GM18870 (cell line): ENCODE data around the gene ID1.
"Not testable (repeated sequence)": the region's sequence is repeated elsewhere in the genome, so short reads cannot be mapped to it uniquely, and the experiment has no call there.

Source experiments
- ATAC-seq: cut with Tn5 transposase; IDR thresholded peaks from one replicate; pipeline ENCODE4 v1.9.1; 2021; ENCODE audit warnings: moderate library complexity; ENCODE audit not compliant: unreplicated experiment

Gene ID1

GRCh38 chr20:31596831-31597480 lies 8.1 kb upstream of the ID1 start:
- no peak for ATAC-seq

DNA sequence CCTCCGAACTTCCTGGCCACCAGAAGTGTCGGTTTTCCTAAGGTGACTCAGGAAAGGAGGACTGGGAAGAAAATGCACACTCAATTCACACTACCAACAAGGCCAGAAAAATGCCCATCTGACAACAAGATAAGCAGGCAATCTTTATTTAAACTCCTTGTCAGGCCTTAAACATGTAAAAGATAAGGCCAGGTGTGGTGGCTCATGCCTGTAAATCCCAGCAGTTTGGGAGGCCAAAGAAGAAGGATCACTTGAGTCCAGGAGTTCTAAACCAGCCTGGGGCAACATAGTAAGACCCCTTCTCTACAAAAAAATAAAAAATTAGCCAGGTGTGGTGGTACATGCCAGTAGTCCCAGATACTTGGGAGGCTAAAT lies 7.6 kb upstream of the ID1 start:
- no peak for ATAC-seq

DNA sequence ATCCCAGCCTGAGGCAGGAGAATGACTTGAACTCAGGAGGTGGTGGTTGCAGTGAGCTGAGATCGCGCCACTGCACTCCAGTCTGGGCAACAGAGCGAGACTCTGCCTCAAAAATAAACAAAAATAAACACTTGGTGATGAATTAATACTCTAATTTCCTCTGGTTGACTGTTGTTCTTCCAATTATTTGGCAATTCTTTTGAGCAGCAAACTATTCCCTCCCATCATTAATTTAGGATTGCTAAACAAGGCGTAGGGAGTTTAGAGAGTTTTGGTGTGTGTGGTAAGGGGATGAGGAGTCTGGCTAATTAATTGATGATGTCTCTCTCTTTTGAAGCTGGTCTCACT lies 2.7 kb upstream of the ID1 start:
- no peak for ATAC-seq

GRCh38 chr20:31602779-31603441 lies 2.2 kb upstream of the ID1 start:
- ATAC-seq, result peak; percentile 84

GRCh38 chr20:31603822-31604566 lies 1.1 kb upstream of the ID1 start:
- ATAC-seq, result no peak

- ATAC-seq, result no peak
Observed at GRCh38 chr20:31604567-31605030, 490 bp upstream of the ID1 start.

DNA sequence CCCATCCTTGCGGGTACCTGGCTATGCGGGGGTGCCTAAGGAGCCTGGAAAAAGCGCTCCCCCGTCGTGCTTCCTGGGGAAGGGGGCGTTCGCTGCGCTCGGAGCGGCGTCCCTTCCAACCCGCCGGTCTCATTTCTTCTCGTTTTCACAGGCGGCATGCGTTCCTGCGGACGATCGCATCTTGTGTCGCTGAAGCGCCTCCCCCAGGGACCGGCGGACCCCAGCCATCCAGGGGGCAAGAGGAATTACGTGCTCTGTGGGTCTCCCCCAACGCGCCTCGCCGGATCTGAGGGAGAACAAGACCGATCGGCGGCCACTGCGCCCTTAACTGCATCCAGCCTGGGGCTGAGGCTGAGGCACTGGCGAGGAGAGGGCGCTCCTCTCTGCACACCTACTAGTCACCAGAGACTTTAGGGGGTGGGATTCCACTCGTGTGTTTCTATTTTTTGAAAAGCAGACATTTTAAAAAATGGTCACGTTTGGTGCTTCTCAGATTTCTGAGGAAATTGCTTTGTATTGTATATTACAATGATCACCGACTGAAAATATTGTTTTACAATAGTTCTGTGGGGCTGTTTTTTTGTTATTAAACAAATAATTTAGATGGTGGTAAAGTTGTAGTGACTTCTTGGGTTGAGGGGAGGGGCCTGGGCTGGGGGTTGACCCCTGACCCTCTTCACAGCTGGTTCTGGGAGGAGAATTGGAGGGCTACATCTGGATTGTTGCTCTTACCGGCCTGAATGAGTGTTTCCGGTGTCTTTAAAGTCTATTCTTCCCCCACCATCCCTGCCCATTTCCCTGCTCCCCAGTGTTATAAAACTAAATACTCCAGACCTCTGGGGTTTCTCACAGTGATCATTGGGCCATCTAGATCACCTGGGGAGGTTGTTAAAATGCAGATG lies 1.1 kb downstream of the ID1 start:
- ATAC-seq, result no peak

- no peak for ATAC-seq
Observed at GRCh38 chr20:31606804-31607639, 1.9 kb downstream of the ID1 start.

- ATAC-seq, result no peak
Observed at GRCh38 chr20:31607640-31608250, 2.7 kb downstream of the ID1 start.

GRCh38 chr20:31608251-31608945 lies 3.3 kb downstream of the ID1 start:
- no peak for ATAC-seq

DNA sequence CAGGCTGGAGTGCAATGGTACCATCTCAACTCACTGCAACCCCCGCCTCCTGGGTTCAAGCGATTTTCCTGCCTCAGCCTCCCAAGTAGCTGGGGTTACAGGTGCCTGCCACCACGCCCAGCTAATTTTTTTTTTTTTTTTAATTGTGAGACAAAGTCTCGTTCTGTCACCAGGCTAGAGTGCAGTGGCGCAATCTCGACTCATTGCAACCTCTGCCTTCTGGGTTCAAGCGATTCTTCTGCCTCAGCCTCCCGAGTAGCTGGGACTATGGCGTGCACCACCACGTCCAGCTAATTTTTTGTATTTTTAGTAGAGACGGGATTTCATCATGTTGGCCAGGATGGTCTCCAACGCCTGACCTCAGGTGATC lies 7.2 kb downstream of the ID1 start:
- ATAC-seq, result not testable (repeated sequence)

DNA sequence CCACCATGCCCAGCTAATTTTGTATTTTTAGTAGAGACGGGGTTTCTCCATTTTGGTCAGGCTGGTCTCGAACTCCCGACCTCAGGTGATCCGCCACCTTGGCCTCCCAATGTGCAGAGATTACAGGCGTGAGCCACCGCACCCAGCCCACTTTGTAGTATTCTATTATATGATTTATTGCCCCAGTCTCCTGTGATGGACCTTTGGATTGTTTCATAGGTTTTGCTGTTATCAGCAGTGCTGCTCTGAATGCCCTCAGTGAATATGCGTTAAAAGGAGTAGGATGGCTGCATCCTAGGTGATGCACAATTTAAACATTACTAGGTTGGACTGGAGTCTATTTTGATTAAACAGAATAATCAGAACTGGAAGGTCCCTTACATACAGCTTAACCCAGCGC lies 10.3 kb downstream of the ID1 start:
- ATAC-seq, result no peak

DNA sequence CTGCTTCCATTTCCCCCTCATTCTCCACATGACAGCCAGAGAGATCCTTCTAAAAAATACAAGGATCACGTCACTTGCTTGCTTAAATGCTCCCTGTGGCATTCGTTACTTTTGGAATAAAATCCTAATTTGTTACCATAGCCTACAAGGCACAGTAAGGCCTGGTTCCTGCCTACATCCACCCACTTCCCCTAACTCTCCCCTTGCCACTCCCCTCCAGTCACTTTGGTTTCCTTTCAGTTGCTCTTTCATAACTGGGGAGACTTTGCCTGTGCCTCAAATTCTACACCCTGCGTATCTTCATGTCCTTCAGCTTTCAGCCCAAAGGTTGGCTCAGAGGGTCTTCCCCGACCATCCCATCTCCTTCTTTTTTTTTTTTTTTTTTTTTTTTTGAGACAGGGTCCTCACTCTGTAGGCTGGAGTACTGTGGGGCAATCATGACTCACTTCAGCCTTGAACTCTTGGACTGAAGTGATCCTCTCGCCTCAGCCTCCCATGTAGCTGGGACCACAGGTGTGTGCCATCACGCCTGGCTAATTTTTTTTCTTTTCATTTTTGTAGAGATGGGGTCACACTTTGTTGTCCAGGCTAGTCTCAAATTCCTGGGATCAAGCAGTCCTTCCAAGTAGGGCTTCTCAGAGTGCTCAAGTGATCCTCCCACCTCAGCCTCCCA lies 12.5 kb downstream of the ID1 start:
- ATAC-seq, result no peak

GRCh38 chr20:31620246-31620645 lies 15.2 kb downstream of the ID1 start:
- ATAC-seq, result no peak

GRCh38 chr20:31623123-31623505 lies 18.0 kb downstream of the ID1 start:
- ATAC-seq, result not testable (repeated sequence)

DNA sequence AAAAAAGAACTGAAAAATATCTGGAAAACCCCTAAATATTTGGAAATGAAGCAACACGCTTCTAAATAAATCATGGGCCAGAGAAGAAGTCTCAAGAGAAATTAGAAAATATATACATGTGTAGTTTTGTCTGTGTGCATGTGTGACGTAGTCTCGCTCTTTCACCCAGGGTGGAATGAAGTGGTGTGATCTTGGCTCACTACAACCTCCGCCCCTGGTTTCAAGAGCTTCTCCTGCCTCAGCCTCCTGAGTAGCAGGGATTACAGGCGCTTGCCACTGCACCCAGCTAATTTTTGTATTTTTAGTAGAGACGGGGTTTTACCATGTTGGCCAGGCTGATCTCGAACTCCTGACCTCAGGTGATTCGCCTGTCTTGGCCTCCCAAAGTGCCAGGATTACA lies 21.4 kb downstream of the ID1 start:
- not testable (repeated sequence) for ATAC-seq

DNA sequence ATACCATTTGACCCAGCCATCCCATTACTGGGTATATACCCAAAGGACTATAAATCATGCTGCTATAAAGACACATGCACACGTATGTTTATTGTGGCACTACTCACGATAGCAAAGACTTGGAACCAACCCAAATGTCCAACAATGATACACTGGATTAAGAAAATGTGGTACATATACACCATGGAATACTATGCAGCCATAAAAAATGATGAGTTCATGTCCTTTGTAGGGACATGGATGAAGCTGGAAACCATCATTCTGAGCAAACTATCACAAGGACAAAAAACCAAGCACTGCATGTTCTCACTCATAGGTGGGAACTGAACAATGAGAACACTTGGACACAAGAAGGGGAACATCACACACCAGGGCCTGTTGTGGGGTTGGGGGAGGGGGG lies 23.0 kb downstream of the ID1 start:
- not testable (repeated sequence) for ATAC-seq

- ATAC-seq, result no peak
Observed at GRCh38 chr20:31630187-31630790, 25.2 kb downstream of the ID1 start.
